Hepatocyte (in vitro differentiated cells): Measurements from ENCODE around the gene TRMT2A. TPM values are rescaled to one million over a fixed set of nuclear protein-coding genes. Genes with fewer than 3 reads are reported as not detected.

Experiments
- DNase-seq: peaks from one replicate; pipeline ENCODE4 v3.0.0-alpha.2; 2016; ENCODE audit warnings: low spot score
- H2AFZ ChIP-seq: fragments of 200-600 bp; sonication (generic); 2 replicates; pipeline ENCODE4 v1.6.0; 2016; ENCODE audit warnings: antibody characterized with exemption, mild to moderate bottlenecking
- H3K27ac ChIP-seq: fragments of 200-600 bp; sonication (generic); 2 replicates; pipeline ENCODE4 v1.5.1; 2016; ENCODE audit warnings: mild to moderate bottlenecking
- H3K27me3 ChIP-seq: fragments of 200-600 bp; sonication (generic); 2 replicates; pipeline ENCODE4 v1.6.1; 2016
- H3K36me3 ChIP-seq: fragments of 200-600 bp; sonication (generic); replicated peaks from 2 replicates; pipeline ENCODE4 v1.5.1; 2016; ENCODE audit warnings: low read depth; ENCODE audit not compliant: insufficient read depth
- H3K4me1 ChIP-seq: fragments of 200-600 bp; sonication (generic); 2 replicates; pipeline ENCODE4 v1.5.1; 2016; ENCODE audit warnings: mild to moderate bottlenecking, moderate library complexity; ENCODE audit not compliant: insufficient read depth
- H3K4me2 ChIP-seq: fragments of 200-600 bp; sonication (generic); 2 replicates; pipeline ENCODE4 v1.6.0; 2016
- H3K4me3 ChIP-seq: fragments of 200-600 bp; sonication (generic); 2 replicates; pipeline ENCODE4 v1.5.1; 2016; ENCODE audit warnings: mild to moderate bottlenecking
- H3K79me2 ChIP-seq: fragments of 200-600 bp; sonication (generic); 2 replicates; pipeline ENCODE4 v1.6.0; 2017; ENCODE audit warnings: mild to moderate bottlenecking
- H3K9me2 ChIP-seq: fragments of 200-600 bp; sonication (generic); replicated peaks from 2 replicates; pipeline ENCODE4 v1.6.0; 2017; ENCODE audit warnings: mild to moderate bottlenecking; ENCODE audit not compliant: insufficient read depth
- H3K9me3 ChIP-seq: fragments of 200-600 bp; sonication (generic); 2 replicates; pipeline ENCODE4 v1.5.1; 2016; ENCODE audit warnings: low read depth, mild to moderate bottlenecking
- H4K20me1 ChIP-seq: fragments of 200-600 bp; sonication (generic); 2 replicates; pipeline ENCODE4 v1.6.0; 2016; ENCODE audit warnings: mild to moderate bottlenecking; ENCODE audit not compliant: insufficient read depth, poor library complexity, severe bottlenecking
- CTCF ChIP-seq: fragments of 200-600 bp; sonication (generic); IDR thresholded peaks from 2 replicates; pipeline ENCODE4 v1.5.1; 2016; ENCODE audit warnings: antibody characterized with exemption, mild to moderate bottlenecking; ENCODE audit not compliant: poor library complexity
- EZH2 ChIP-seq: fragments of 200-600 bp; sonication (generic); IDR thresholded peaks from 2 replicates; pipeline ENCODE4 v1.6.1; 2016; ENCODE audit warnings: antibody characterized with exemption, mild to moderate bottlenecking, borderline replicate concordance
- EZH2phosphoT487 ChIP-seq: fragments of 200-600 bp; sonication (generic); IDR thresholded peaks from one replicate; pipeline ENCODE4 v1.6.1; 2018; ENCODE audit warnings: antibody characterized with exemption, mild to moderate bottlenecking, low read depth, moderate library complexity; ENCODE audit not compliant: unreplicated experiment, severe bottlenecking
- WGBS: methylation state at CpG from one replicate; pipeline ENCODE4 v1.1.6; 2016; ENCODE audit warnings: low lambda C conversion rate; ENCODE audit errors: missing lambda C conversion rate; 5-methylcytosine and 5-hydroxymethylcytosine counted together
- polyA plus RNA-seq: library from polyadenylated mRNA; unstranded; fragments of >200 nt; fragmentation: Nextera tagmentation; extraction: Ambion mirVana; gene quantifications from 2 replicates; pipeline ENCODE4 v1.2.1, GENCODE V29; 2016
- total RNA-seq: library from RNA; depleted of rRNA; stranded (reverse); fragments of >200 nt; gene quantifications from 2 replicates; pipeline ENCODE4 v1.2.3, GENCODE V29; 2014

Gene TRMT2A
- total and polyA plus RNA-seq, 2 experiments from 2014 or later: 34.4 to 65.1 TPM

DNA sequence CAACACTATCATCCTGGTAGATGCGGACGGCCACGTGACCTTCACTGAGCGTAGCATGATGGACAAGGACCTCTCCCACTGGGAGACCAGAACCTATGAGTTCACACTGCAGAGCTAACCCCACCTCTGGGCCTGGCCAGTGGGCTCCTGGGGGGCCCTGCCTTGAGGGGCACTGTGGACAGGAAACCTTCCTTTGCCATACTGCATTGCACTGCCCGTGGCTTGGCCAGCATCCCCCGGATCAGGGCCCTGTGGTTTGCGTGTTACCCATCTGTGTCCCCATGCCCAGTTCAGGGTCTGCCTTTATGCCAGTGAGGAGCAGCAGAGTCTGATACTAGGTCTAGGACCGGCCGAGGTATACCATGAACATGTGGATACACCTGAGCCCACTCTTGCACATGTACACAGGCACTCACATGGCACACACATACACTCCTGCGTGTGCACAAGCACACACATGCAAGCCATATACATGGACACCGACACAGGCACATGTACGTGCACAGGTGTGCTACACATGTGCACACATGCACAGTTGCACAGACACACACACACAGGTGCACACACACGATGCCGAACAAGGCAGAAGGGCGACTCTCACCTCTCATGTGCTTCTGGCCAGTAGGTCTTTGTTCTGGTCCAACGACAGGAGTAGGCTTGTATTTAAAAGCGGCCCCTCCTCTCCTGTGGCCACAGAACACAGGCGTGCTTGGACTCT is 52.3 kb downstream of the TRMT2A start:
- Histone ChIP-seq H3K9me3 (no peaks in the 10 kb centered on the region), H3K79me2 (no peaks in the 10 kb centered on the region), H3K27ac (no peak overlapping the region), H3K36me3 (no peaks in the 10 kb centered on the region), H4K20me1 (no peaks in the 10 kb centered on the region), H2AFZ (no peak overlapping the region), H3K9me2 (no peaks in the 10 kb centered on the region), H3K4me3 (no peak overlapping the region), H3K27me3 (no peaks in the 10 kb centered on the region), H3K4me1 (no peaks in the 10 kb centered on the region), H3K4me2 (no peak overlapping the region)
- TF ChIP-seq EZH2: no peak
- WGBS: 89% methylated on average over 18 of the region's 18 CpGs
- DNase-seq: no peak

GRCh38 chr22:20064140-20064480 is 52.9 kb downstream of the TRMT2A start:
- H3K27ac ChIP-seq: no peak overlapping the region
- H3K9me2 ChIP-seq: no peaks in the 10 kb centered on the region
- H3K4me2 ChIP-seq: no peak overlapping the region
- no peaks in the 10 kb centered on the region for H3K27me3 ChIP-seq
- WGBS: 93% methylated on average over 3 of the region's 3 CpGs
- H3K4me1 ChIP-seq: no peaks in the 10 kb centered on the region
- no peak overlapping the region for H3K4me3 ChIP-seq
- H3K79me2 ChIP-seq: no peaks in the 10 kb centered on the region
- H3K9me3 ChIP-seq: no peaks in the 10 kb centered on the region
- no peak for DNase-seq
- H2AFZ ChIP-seq: no peak overlapping the region
- no peaks in the 10 kb centered on the region for H4K20me1 ChIP-seq
- no peaks in the 10 kb centered on the region for H3K36me3 ChIP-seq
- TF ChIP-seq EZH2: no peak
- no peak for TF ChIP-seq CTCF
- TF ChIP-seq EZH2phosphoT487: no peak

DNA sequence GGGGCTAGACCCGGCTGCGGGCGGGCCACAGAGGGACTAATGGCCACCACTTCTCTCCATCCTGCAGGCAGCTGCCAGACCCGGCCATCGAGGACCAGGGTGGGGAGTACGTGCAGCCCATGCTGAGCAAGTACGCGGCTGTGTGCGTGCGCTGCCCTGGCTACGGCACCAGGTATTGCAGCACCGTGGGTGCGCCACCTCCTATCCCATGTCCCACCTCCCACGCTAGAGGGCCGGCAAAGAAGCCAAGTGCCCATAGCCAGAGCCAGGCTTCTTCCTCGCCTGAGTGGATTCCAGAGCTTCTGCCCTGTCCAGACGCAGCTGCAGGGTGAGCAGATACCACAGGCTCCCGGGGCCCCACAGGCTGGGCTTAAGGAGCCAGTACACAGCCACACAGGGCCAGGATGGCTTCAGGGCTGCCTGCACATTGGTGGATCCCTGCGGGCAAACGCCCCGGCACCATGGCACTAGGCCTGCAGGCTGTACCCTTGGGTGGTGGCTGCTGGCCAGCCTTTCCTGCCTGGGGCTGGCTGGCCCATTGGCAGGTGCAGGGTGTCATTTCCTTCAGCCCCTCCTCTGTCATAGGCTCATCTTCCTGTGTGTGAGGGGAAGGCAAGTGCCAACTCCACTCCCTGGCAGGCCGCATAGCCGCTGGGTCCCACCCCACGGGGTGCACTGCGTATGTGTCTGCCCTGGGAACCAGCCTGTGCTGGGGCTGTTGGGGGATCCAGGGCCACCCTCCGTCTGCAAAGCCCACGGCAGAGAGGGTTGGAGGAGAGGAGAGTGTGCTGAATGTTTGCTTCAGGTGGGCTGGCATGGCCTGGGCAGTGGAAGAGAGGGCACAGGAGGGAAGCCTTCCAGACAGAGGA is 53.5 kb downstream of the TRMT2A start:
- Histone ChIP-seq H3K4me1 (no peaks in the 10 kb centered on the region), H3K79me2 (no peaks in the 10 kb centered on the region), H3K27ac (no peak overlapping the region), H3K4me3 (no peak overlapping the region), H2AFZ (no peak overlapping the region), H3K9me3 (no peaks in the 10 kb centered on the region), H3K36me3 (no peaks in the 10 kb centered on the region), H3K9me2 (no peaks in the 10 kb centered on the region), H3K27me3 (no peaks in the 10 kb centered on the region), H4K20me1 (no peaks in the 10 kb centered on the region), H3K4me2 (no peak overlapping the region)
- WGBS: 95% methylated on average over 27 of the region's 27 CpGs
- TF ChIP-seq CTCF: no peak
- no peak for TF ChIP-seq EZH2phosphoT487
- no peak for TF ChIP-seq EZH2
- no peak for DNase-seq

DNA sequence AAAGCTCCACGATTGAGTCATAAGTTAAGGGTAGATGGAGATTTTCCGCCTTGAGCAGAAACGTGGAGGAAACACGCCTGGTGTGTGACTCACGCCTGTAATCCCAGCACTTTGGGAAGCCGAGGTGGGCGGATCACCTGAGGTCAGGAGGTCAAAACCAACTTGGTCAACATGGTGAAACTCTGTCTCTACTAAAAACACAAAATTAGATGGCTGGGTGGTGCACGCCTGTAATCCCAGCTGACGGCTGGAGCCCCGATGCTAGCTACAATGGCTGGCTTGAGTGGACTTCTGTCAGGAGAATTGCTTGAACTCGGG is 54.3 kb downstream of the TRMT2A start:
- Histone ChIP-seq H2AFZ (no peak overlapping the region), H3K36me3 (no peaks in the 10 kb centered on the region), H3K9me3 (no peaks in the 10 kb centered on the region), H3K79me2 (no peaks in the 10 kb centered on the region), H3K4me1 (no peaks in the 10 kb centered on the region), H3K27ac (no peak overlapping the region), H3K27me3 (no peaks in the 10 kb centered on the region), H4K20me1 (no peaks in the 10 kb centered on the region), H3K4me2 (no peak overlapping the region), H3K9me2 (no peaks in the 10 kb centered on the region), H3K4me3 (no peak overlapping the region)
- WGBS: 56% methylated on average over 11 of the region's 11 CpGs
- peak; percentile 55 for DNase-seq
- TF ChIP-seq EZH2phosphoT487: no peak
- no peak for TF ChIP-seq CTCF
- no peak for TF ChIP-seq EZH2
